Measurements from ENCODE around the gene RBFOX2.
"Not testable (repeated sequence)": the region's sequence is repeated elsewhere in the genome, so short reads cannot be mapped to it uniquely, and the experiment has no call there.

The RBFOX2 gene

DNA sequence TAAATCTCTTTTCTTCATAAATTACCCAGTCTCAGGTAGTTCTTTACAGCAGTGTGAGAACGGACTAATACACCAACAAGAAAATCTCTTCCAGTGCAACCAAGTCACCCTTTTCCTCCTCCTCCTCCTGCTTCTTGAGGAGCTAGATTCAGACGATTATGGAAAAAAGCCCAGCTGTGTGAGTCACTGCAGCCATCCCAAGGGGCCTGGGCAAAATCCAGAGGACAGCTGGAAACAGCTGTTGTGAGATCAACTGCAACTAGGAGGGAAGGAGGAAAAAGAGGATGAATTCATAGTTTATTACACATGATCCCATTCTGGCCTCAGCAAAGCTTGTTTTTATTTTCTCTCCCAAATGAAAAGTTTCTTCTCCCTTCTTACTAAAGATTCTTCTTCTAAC is 32.9 kb downstream of the RBFOX2 start:
- TF ChIP-seq, protein P1, sequence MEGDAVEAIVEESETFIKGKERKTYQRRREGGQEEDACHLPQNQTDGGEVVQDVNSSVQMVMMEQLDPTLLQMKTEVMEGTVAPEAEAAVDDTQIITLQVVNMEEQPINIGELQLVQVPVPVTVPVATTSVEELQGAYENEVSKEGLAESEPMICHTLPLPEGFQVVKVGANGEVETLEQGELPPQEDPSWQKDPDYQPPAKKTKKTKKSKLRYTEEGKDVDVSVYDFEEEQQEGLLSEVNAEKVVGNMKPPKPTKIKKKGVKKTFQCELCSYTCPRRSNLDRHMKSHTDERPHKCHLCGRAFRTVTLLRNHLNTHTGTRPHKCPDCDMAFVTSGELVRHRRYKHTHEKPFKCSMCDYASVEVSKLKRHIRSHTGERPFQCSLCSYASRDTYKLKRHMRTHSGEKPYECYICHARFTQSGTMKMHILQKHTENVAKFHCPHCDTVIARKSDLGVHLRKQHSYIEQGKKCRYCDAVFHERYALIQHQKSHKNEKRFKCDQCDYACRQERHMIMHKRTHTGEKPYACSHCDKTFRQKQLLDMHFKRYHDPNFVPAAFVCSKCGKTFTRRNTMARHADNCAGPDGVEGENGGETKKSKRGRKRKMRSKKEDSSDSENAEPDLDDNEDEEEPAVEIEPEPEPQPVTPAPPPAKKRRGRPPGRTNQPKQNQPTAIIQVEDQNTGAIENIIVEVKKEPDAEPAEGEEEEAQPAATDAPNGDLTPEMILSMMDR (IDR thresholded peaks at IDR 0.05; ENCODE audit: control extremely low read depth, extremely low read depth, low read depth, missing control alignments) = no peak
- DNase-seq (ENCODE audit: extremely low spot score) = no peak
- ChIA-PET POLR2A (no interaction called here), CTCF (interaction anchor here (1.0 to 1.4 kb wide), 2 partner anchors 10 to 17 kb away, joined by 3 to 5 read pairs; no protein-coding TSS in a partner anchor)

GRCh38 chr22:35995348-35995747 is 33.3 kb downstream of the RBFOX2 start:
- POLR2A ChIA-PET = no interaction called here
- CTCF ChIA-PET = interaction anchor here (1.4 kb wide), 1 partner anchor 10 kb away, joined by 5 read pairs; no protein-coding TSS in a partner anchor
- DNase-seq (ENCODE audit: extremely low spot score) = no peak
- TF ChIP-seq, protein P1 (IDR thresholded peaks at IDR 0.05; ENCODE audit: control extremely low read depth, extremely low read depth, low read depth, missing control alignments) = no peak

DNA sequence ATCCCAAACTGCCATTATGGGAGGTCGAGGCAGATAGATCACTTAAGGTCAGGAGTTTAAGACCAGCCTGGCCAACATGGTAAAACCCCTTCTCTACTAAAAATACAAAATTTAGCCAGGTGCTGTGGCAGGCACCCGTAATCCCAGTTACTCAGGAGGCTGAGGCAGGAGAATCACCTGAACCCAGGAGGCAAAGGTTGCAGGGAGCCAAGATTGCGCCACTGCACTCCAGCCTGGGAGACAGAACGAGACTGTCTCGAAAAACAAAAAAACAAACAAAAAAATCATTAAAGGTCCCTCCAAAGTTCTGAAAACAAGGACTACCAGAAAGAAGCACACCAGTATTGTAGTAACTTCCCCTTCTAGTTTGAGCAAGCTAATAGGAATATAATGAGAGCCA is 34.9 kb downstream of the RBFOX2 start:
- CTCF ChIA-PET = interaction anchor here (1.5 kb wide), 1 partner anchor 9 kb away, joined by 3 read pairs; no protein-coding TSS in a partner anchor
- POLR2A ChIA-PET; DNase-seq (ENCODE audit: extremely low spot score): not testable (repeated sequence)

DNA sequence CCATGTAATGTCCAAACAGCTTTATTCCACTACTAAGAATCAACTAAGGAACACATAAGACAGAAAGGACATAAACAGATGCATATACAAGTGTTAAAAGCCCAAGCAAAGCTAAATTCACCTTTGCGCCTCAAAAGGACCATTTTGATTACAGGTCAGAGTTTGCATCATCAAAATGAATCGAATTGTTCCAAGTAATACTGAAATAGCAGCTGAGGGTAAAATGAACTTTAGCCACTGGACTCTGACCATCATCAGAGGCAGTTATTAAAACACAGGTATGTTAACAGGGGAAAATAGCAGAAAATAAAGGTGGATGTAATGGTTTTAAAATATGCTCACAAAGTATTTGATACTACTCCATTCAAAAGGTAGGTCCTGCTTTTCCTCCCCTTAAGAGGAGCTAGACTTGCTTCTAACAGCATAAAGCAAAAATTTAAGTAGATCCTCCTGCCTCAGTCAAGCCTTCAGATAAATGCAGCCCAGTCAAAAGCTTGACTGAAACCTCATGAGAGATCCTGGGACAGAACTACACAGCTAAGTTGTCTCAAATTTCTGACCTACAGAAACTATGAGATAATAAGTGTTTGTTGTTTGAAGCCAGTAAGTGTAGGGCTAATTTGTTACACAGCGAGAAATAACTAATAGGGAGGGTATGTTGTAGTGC is 35.4 kb downstream of the RBFOX2 start:
- TF ChIP-seq, protein P1 (IDR thresholded peaks at IDR 0.05; ENCODE audit: control extremely low read depth, extremely low read depth, low read depth, missing control alignments) = no peak
- ChIA-PET POLR2A (no interaction called here), CTCF (interaction anchor here (1.5 kb wide), 1 partner anchor 10 kb away, joined by 3 read pairs; no protein-coding TSS in a partner anchor)
- no peak for DNase-seq (ENCODE audit: extremely low spot score)

- ChIA-PET POLR2A (no interaction called here), CTCF (no interaction called here)
- TF ChIP-seq, protein P1 (IDR thresholded peaks at IDR 0.05; ENCODE audit: control extremely low read depth, extremely low read depth, low read depth, missing control alignments) = no peak
- DNase-seq (ENCODE audit: extremely low spot score) = no peak
Observed at GRCh38 chr22:35991168-35991567, 37.5 kb downstream of the RBFOX2 start.

DNA sequence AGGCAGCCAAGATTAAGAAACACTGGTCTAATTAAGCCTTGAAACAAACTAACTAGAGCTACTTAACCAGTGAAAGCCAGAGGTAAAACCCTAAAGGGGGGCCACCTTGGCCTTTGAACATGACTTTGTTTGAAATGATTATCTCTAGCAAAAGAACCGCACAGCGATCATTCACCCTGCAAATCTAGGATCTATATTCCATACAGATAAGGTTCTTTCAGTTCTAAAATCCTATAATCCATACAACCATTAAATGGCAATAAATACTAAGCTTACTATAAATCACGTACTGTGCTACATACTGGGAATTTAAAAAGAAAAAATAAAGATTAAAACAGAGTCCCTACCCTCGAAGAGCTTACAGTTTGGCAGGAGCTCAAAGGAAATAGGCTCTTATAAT is 40.6 kb downstream of the RBFOX2 start:
- CTCF ChIA-PET = interaction anchor here (1.2 kb wide), 2 partner anchors 8 to 12 kb away, joined by 3 read pairs; no protein-coding TSS in a partner anchor
- POLR2A ChIA-PET = no interaction called here
- TF ChIP-seq, protein P1 (IDR thresholded peaks at IDR 0.05; ENCODE audit: control extremely low read depth, extremely low read depth, low read depth, missing control alignments) = no peak
- DNase-seq (ENCODE audit: extremely low spot score) = no peak

DNA sequence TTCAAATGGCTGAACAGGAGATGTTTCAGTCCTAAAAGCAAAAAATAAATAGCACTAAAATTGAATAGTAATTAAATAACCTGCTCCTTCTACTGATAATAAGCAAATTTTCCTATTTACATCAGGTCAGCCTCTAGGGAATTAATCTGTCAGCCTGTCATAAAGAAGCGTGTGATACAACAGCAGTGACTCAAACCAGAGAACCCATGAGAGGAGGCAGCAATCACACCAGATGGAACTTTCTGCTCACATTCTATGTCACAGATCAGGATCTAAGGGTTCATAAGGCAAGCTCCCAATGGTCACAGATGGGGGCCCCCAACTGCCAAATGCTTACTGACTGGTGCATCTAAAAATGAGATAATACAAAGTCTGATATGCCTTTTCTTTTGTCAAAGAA is 41.1 kb downstream of the RBFOX2 start:
- POLR2A ChIA-PET = no interaction called here
- DNase-seq (ENCODE audit: extremely low spot score) = no peak
- CTCF ChIA-PET = interaction anchor here (1.2 kb wide), 2 partner anchors 9 to 12 kb away, joined by 3 read pairs; no protein-coding TSS in a partner anchor
- TF ChIP-seq, protein P1 (IDR thresholded peaks at IDR 0.05; ENCODE audit: control extremely low read depth, extremely low read depth, low read depth, missing control alignments) = no peak
